Pancreas (tissue), 10 donors: ENCODE measurements around the gene SLC38A4. TPM values are rescaled to one million over a fixed set of nuclear protein-coding genes. Genes with fewer than 3 reads are reported as not detected.

Experiments
- ATAC-seq, 4 donors: fragments of 200-7000 bp; cut with Tn5 transposase; one replicate each; pipeline versions ENCODE4 v1.8.0 to v1.9.1; 2020; ENCODE audit warnings: mild to moderate bottlenecking in 4 of 4, moderate library complexity in 4 of 4
- DNase-seq, 6 donors: peaks; one replicate each; pipeline ENCODE4 v3.0.0-alpha.2; 2020
- FAIRE-seq: peaks from 2 replicates; lab custom pipeline; 2012; peaks lifted over from hg19 to GRCh38; lab: Jason Lieb, UNC
- H3K27ac ChIP-seq, 4 donors: fragments of 200-600 bp; sonication (generic); 1 replicate in 3 of 4; 2 replicates in 1 of 4; pipeline versions ENCODE4 v1.5.0 to v1.8.0; 2020
- H3K27me3 ChIP-seq, 4 donors: fragments of 200-600 bp; one replicate each; pipeline ENCODE4 v1.8.0; 2021
- H3K36me3 ChIP-seq, 3 donors: fragments of 200-600 bp; sonication (generic) in 1 of 3; one replicate each; pipeline versions ENCODE4 v1.5.0 to v1.8.0; 2020 to 2021
- H3K4me1 ChIP-seq, 3 donors: fragments of 200-600 bp; one replicate each; pipeline ENCODE4 v1.8.0; 2021
- H3K4me3 ChIP-seq, 4 donors: fragments of 200-600 bp; sonication (generic) in 2 of 4; one replicate each; pipeline versions ENCODE4 v1.5.0 to v1.8.0; 2020 to 2021
- H3K9me3 ChIP-seq, 4 donors: fragments of 200-600 bp; one replicate each; pipeline ENCODE4 v1.8.0; 2021
- CTCF ChIP-seq, 4 donors: fragments of 200-600 bp; sonication (generic) in 3 of 4; IDR thresholded peaks; one replicate each; pipeline versions ENCODE4 v1.5.0 to v1.8.0; 2021; ENCODE audit warnings: antibody characterized with exemption in 4 of 4
- whole genome bisulfite sequencing, 2 donors: extraction: QIAGEN DNeasy Blood & Tissue Kit; methylation state at CpG; one replicate each; pipeline ENCODE4 v1.1.7; 2013; 5-methylcytosine and 5-hydroxymethylcytosine counted together
- intact Hi-C, 3 donors: fragments of 100-400 bp; cut with DNase I; formaldehyde crosslinking; loops; one replicate each; pipeline versions ENCODE4 v1.11.1 to v1.14.2; 2022
- polyA plus RNA-seq, 2 donors: library from polyadenylated mRNA; stranded (reverse); fragments of 200-250 nt; gene quantifications; one replicate each; pipeline ENCODE4 v1.2.3, GENCODE V29; 2013
- total RNA-seq, 6 donors: library from RNA; stranded (reverse); fragmentation: NEBNext Ultra II Directional in 4 of 6; extraction: Animal tissue kit (Norgen Biotek cat#: 25700) in 4 of 6; gene quantifications; one replicate each; pipeline versions ENCODE4 v1.2.1 to v1.2.4, GENCODE V29; 2021 to 2023
- donor health status: healthy with polysubstance abuse.
- donor health status: DM: no; HTN: no; CAD: no; lungs with moderate emphysema.
- donor health status: DM: no; HTN: no; CAD: no.
- donor health status: control.
- donor health status: control.
- donor health status: Bipolar disorder and iron deficiency.
- donor health status: DM: yes; HTN: yes; CAD: no.
- donor health status: DM: no; HTN: no; CAD: no.
- donor health status: DM: no; HTN: no; CAD: no.
- donor health status: DM: yes; HTN: yes; CAD: no.

Gene SLC38A4
- total and polyA plus RNA-seq, 8 donors, result 2.1 to 15.9 (median 6.3) TPM

GRCh38 chr12:46808317-46808716 lies 17.5 kb downstream of the SLC38A4 start:
- FAIRE-seq, result no peak
- TF ChIP-seq CTCF (IDR thresholded peaks at IDR 0.05), result no peak
- H3K9me3 ChIP-seq, result no peaks in the 10 kb centered on the region
- intact Hi-C loops, result no loop called here
- ATAC-seq, result no peak
- no peak overlapping the region for H3K27ac ChIP-seq
- no peak overlapping the region for H3K4me3 ChIP-seq
- no peaks in the 10 kb centered on the region for H3K36me3 ChIP-seq
- no peak for DNase-seq
- H3K4me1 ChIP-seq, result peaks cover 0 to 11% (median 5%) of the 10 kb centered on the region in 3 donors
- H3K27me3 ChIP-seq, result no peaks in the 10 kb centered on the region
- 97 to 100% methylated on average over 2 of the region's 2 CpGs for WGBS, 2 donors

GRCh38 chr12:46804054-46804453 lies 21.7 kb downstream of the SLC38A4 start:
- H3K36me3 ChIP-seq, result no peaks in the 10 kb centered on the region
- H3K27ac ChIP-seq, result peak overlapping the region in 1 of 4 donors; percentile 20
- TF ChIP-seq CTCF (IDR thresholded peaks at IDR 0.05), result no peak
- H3K27me3 ChIP-seq, result no peaks in the 10 kb centered on the region
- peaks cover 9 to 11% (median 10%) of the 10 kb centered on the region in 3 donors for H3K4me1 ChIP-seq
- peak in 2 of 4 donors; percentile 20 to 48 for ATAC-seq
- DNase-seq, result no peak
- no peak overlapping the region for H3K4me3 ChIP-seq
- intact Hi-C loops, result no loop called here
- H3K9me3 ChIP-seq, result no peaks in the 10 kb centered on the region
- WGBS, 2 donors, result 39 to 56% methylated on average over 3 of the region's 3 CpGs
- no peak for FAIRE-seq

DNA sequence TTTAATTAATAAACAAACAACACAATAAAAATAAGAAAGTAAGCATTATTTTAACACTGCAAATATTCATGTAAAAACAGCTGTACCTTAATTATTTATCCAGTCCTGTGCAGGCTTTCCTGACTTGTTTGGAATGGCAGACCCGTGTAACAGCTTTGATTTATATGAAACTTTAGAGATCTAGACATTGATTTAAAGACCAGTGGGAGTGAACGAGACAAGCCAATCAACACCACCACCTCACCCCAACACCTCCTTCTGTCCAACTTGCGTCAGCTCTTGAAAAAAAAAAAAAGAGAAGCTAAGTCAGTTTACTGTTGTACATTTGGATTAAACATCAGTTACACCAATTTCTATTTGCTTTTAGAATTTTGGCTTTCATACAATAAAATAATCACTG lies 22.3 kb downstream of the SLC38A4 start:
- no peaks in the 10 kb centered on the region for H3K36me3 ChIP-seq
- H3K27ac ChIP-seq, result peak overlapping the region in 1 of 4 donors; percentile 20
- intact Hi-C loops, result no loop called here
- no peaks in the 10 kb centered on the region for H3K27me3 ChIP-seq
- H3K4me3 ChIP-seq, result peak overlapping the region in 1 of 4 donors; percentile 14
- DNase-seq (peak in 1 of 6 donors; percentile 16), ATAC-seq (peak; percentile 73 to 90 (median 79)), FAIRE-seq (no peak)
- 22 to 39% methylated on average over 3 of the region's 3 CpGs for WGBS, 2 donors
- TF ChIP-seq CTCF (IDR thresholded peaks at IDR 0.05), result no peak
- H3K4me1 ChIP-seq, result peaks cover 9 to 11% (median 10%) of the 10 kb centered on the region in 3 donors
- H3K9me3 ChIP-seq, result no peaks in the 10 kb centered on the region

DNA sequence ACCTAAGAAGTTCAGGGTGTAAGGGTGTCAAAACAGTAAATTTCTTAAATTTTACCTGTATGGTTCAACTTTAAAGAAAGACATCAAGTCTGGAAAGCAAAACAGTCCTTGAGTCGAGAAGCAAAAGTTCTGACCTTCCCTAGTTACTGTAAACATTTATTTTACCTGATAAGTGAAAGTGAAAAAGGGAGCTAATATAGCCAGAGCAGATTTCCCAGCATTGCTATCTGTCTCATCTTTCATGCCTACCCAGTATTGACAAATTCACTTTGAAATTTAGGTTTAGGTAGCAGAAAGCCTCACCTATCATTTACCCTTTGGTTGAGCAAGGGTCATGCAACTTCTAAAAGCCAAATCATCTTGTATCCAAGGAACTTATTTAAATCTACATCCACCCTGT lies 24.5 kb downstream of the SLC38A4 start:
- Histone ChIP-seq H3K36me3 (no peaks in the 10 kb centered on the region), H3K27me3 (no peaks in the 10 kb centered on the region), H3K4me3 (no peak overlapping the region), H3K4me1 (peaks cover 9 to 11% (median 10%) of the 10 kb centered on the region in 3 donors), H3K9me3 (no peaks in the 10 kb centered on the region), H3K27ac (peak overlapping the region in 2 of 4 donors; percentile 44 to 45)
- TF ChIP-seq CTCF (IDR thresholded peaks at IDR 0.05), result no peak
- intact Hi-C loops, result no loop called here
- ATAC-seq, result peak; percentile 66 to 88 (median 77)
- no peak for DNase-seq
- FAIRE-seq, result no peak
- WGBS, 2 donors, result 12 to 15% methylated on average over 1 of the region's 1 CpG

GRCh38 chr12:46800160-46800559 lies 25.6 kb downstream of the SLC38A4 start:
- no peak for FAIRE-seq

More at GRCh38 chr12:46800160-46800559, 25.6 kb downstream of the SLC38A4 start:
- no peak for TF ChIP-seq CTCF (IDR thresholded peaks at IDR 0.05)
- 85 to 90% methylated on average over 4 of the region's 4 CpGs for WGBS, 2 donors
- intact Hi-C loops, result no loop called here
- peaks cover 9 to 11% (median 10%) of the 10 kb centered on the region in 3 donors for H3K4me1 ChIP-seq
- H3K4me3 ChIP-seq, result no peak overlapping the region
- no peaks in the 10 kb centered on the region for H3K9me3 ChIP-seq
- no peak overlapping the region for H3K27ac ChIP-seq
- DNase-seq (no peak), ATAC-seq (no peak)
- no peaks in the 10 kb centered on the region for H3K27me3 ChIP-seq
- no peaks in the 10 kb centered on the region for H3K36me3 ChIP-seq
